Fibroblast of lung (primary cell): Measurements from ENCODE around the gene RELA. TPM values are rescaled to one million over a fixed set of nuclear protein-coding genes. Genes with fewer than 3 reads are reported as not detected.

ENCODE experiments used
- DNase-seq, 2 donors: peaks; one replicate each; pipeline versions ENCODE4 v3.0.0 to v3.0.0-alpha.2; 2010; ENCODE audit warnings: low read depth in 2 of 2
- H2AFZ ChIP-seq: 2 replicates; pipeline ENCODE4 v1.5.1; 2012; ENCODE audit warnings: low read length, control low read depth, inconsistent platforms
- H3K27ac ChIP-seq: 2 replicates; pipeline ENCODE4 v1.5.1; 2011; ENCODE audit warnings: low read length, control low read depth; ENCODE audit not compliant: insufficient read depth
- H3K27me3 ChIP-seq: 2 replicates; pipeline ENCODE4 v1.5.1; 2011; ENCODE audit warnings: mild to moderate bottlenecking, low read length; ENCODE audit not compliant: control insufficient read depth, insufficient read depth
- H3K36me3 ChIP-seq: 2 replicates; pipeline ENCODE4 v1.5.1; 2011; ENCODE audit warnings: low read length; ENCODE audit not compliant: control insufficient read depth, insufficient read depth
- H3K4me1 ChIP-seq: 2 replicates; pipeline ENCODE4 v1.5.1; 2011; ENCODE audit warnings: low read length; ENCODE audit not compliant: control insufficient read depth, insufficient read depth; ENCODE audit errors: extremely low read depth
- H3K4me2 ChIP-seq: 2 replicates; pipeline ENCODE4 v1.5.1; 2011; ENCODE audit warnings: low read length, control low read depth; ENCODE audit not compliant: insufficient read depth; ENCODE audit errors: extremely low read depth
- H3K4me3 ChIP-seq, 4 experiments: fragments of 200-600 bp in 1 of 4; sonication (generic) in 1 of 4; replicated peaks in 1 of 4; 2 replicates each; pipeline ENCODE4 v1.5.1; 2011 to 2016; ENCODE audit warnings: low read length in 4 of 4, low read depth in 3 of 4, mild to moderate bottlenecking in 3 of 4, control low read depth in 2 of 4, inconsistent platforms in 1 of 4, mixed read lengths in 1 of 4; ENCODE audit not compliant: insufficient read depth in 1 of 4; ENCODE audit errors: control extremely low read depth in 1 of 4
- H3K79me2 ChIP-seq: 2 replicates; pipeline ENCODE4 v1.5.1; 2012; ENCODE audit warnings: mild to moderate bottlenecking, low read length, inconsistent platforms; ENCODE audit not compliant: control insufficient read depth, insufficient read depth
- H3K9ac ChIP-seq: 2 replicates; pipeline ENCODE4 v1.5.1; 2011; ENCODE audit warnings: mild to moderate bottlenecking, low read length, control low read depth; ENCODE audit not compliant: insufficient read depth
- H3K9me3 ChIP-seq: 2 replicates; pipeline ENCODE4 v1.5.1; 2012; ENCODE audit warnings: low read depth, low read length; ENCODE audit not compliant: control insufficient read depth, insufficient read depth
- H4K20me1 ChIP-seq: 2 replicates; pipeline ENCODE4 v1.5.1; 2011; ENCODE audit warnings: low read length; ENCODE audit not compliant: control insufficient read depth, insufficient read depth; ENCODE audit errors: extremely low read depth
- CTCF ChIP-seq, 2 donors: IDR thresholded peaks in 1 of 2; conservative IDR thresholded peaks in 1 of 2; 1 replicate in 1 of 2; 2 replicates in 1 of 2; pipeline ENCODE4 v1.5.1; 2011 to 2012; ENCODE audit warnings: low read length in 2 of 2, control low read depth in 1 of 2, inconsistent platforms in 1 of 2, low read depth in 1 of 2, mild to moderate bottlenecking in 1 of 2
- EZH2 ChIP-seq: IDR thresholded peaks from 2 replicates; pipeline ENCODE4 v1.5.1; 2012; ENCODE audit warnings: low read length, control low read depth, mild to moderate bottlenecking; ENCODE audit errors: missing control alignments
- polyA plus RNA-seq, 2 donors: library from polyadenylated mRNA; depleted of rRNA in 1 of 2; stranded (reverse) in 1 of 2; unstranded in 1 of 2; fragments of >200 nt; gene quantifications; 2 replicates each; pipeline ENCODE4 v1.2.1, GENCODE V29; 2011 to 2012; ENCODE audit warnings: missing spikeins in 1 of 2
- total RNA-seq: library from RNA; depleted of rRNA; stranded (reverse); fragments of >200 nt; gene quantifications from 2 replicates; pipeline ENCODE4 v1.2.1, GENCODE V29; 2014

RELA gene
- total and polyA plus RNA-seq, 2 donors (not counting 1 experiment from before 2014, with no cell fraction given): 15.7 to 23.0 TPM

GRCh38 chr11:65612691-65613090 is 50.0 kb downstream of the RELA start:
- H4K20me1 ChIP-seq: no peaks in the 10 kb centered on the region
- peaks cover 55% of the 10 kb centered on the region for H3K79me2 ChIP-seq
- H3K4me2 ChIP-seq: peak overlapping the region; percentile 85
- H2AFZ ChIP-seq: no peak overlapping the region
- H3K27me3 ChIP-seq: no peaks in the 10 kb centered on the region
- H3K9me3 ChIP-seq: no peaks in the 10 kb centered on the region
- no peak overlapping the region for H3K9ac ChIP-seq
- peaks cover 18% of the 10 kb centered on the region for H3K36me3 ChIP-seq
- H3K27ac ChIP-seq: no peak overlapping the region
- H3K4me1 ChIP-seq: peaks cover 38% of the 10 kb centered on the region
- no peak for DNase-seq
- TF ChIP-seq EZH2 (no peak), CTCF (conservative IDR thresholded peaks at IDR 0.05 in 1 of 2, IDR thresholded peaks at IDR 0.05 in 1 of 2; ENCODE audit: low read depth in 1 of 2, low read length in 2 of 2) (no peak)
- peak overlapping the region; percentile 12 to 90 (median 28) for H3K4me3 ChIP-seq

GRCh38 chr11:65611758-65612603 is 50.7 kb downstream of the RELA start:
- peak overlapping the region; percentile 26 for H3K27ac ChIP-seq

More at GRCh38 chr11:65611758-65612603, 50.7 kb downstream of the RELA start:
- Histone ChIP-seq H3K9ac (no peak overlapping the region), H4K20me1 (no peaks in the 10 kb centered on the region), H2AFZ (no peak overlapping the region), H3K4me1 (peaks cover 38% of the 10 kb centered on the region), H3K27me3 (no peaks in the 10 kb centered on the region), H3K36me3 (peaks cover 14% of the 10 kb centered on the region), H3K79me2 (peaks cover 47% of the 10 kb centered on the region), H3K4me2 (peak overlapping the region; percentile 85), H3K9me3 (no peaks in the 10 kb centered on the region), H3K4me3 (peak overlapping the region; percentile 12 to 90 (median 28))
- TF ChIP-seq CTCF (conservative IDR thresholded peaks at IDR 0.05 in 1 of 2, IDR thresholded peaks at IDR 0.05 in 1 of 2; ENCODE audit: low read depth in 1 of 2, low read length in 2 of 2): no peak
- DNase-seq: peak in 1 of 2 donors; percentile 27
